HFFc6 (cell line): ENCODE results near the gene TMEM45A. TPM values are rescaled to one million over a fixed set of nuclear protein-coding genes. Genes with fewer than 3 reads are reported as not detected.

ENCODE experiments used
- DNase-seq: peaks from one replicate; pipeline ENCODE4 v3.0.0-alpha.2; 2018
- H3K27ac Mint-ChIP-seq: 2 replicates; pipeline ENCODE4 v1.8.0; 2020; ENCODE audit warnings: mild to moderate bottlenecking, mixed read lengths
- H3K27me3 Mint-ChIP-seq: 2 replicates; pipeline ENCODE4 v1.8.0; 2021; ENCODE audit warnings: mild to moderate bottlenecking, moderate library complexity, mixed read lengths; ENCODE audit not compliant: insufficient read depth
- H3K36me3 Mint-ChIP-seq: 2 replicates; pipeline ENCODE4 v1.8.0; 2021; ENCODE audit warnings: low read depth, mixed read lengths
- H3K4me1 Mint-ChIP-seq: 2 replicates; pipeline ENCODE4 v1.8.0; 2020; ENCODE audit warnings: low read depth, mixed read lengths
- H3K4me3 Mint-ChIP-seq: 2 replicates; pipeline ENCODE4 v1.8.0; 2020; ENCODE audit warnings: mild to moderate bottlenecking, moderate library complexity, mixed read lengths
- H3K9me3 Mint-ChIP-seq: 2 replicates; pipeline ENCODE4 v1.8.0; 2020; ENCODE audit warnings: mild to moderate bottlenecking, mixed read lengths
- total RNA-seq, 6 experiments: library from RNA; stranded (reverse); fragmentation: NEBNext Ultra II Directional; extraction: Animal tissue kit (Norgen Biotek cat#: 25700); gene quantifications; 2 replicates in 1 of 6; 3 replicates in 5 of 6; pipeline ENCODE4 v1.2.3, GENCODE V29; 2021
- TF ChIP-seq, protein P1 (sequence below): fragments of 200-600 bp; sonication (generic); IDR thresholded peaks from 2 replicates; pipeline ENCODE4 v1.5.0; 2021; ENCODE audit warnings: antibody characterized with exemption, mild to moderate bottlenecking

The TMEM45A gene
- total RNA-seq, 6 experiments from 2014 or later: 25.2 to 44.1 (median 28.5) TPM

DNA sequence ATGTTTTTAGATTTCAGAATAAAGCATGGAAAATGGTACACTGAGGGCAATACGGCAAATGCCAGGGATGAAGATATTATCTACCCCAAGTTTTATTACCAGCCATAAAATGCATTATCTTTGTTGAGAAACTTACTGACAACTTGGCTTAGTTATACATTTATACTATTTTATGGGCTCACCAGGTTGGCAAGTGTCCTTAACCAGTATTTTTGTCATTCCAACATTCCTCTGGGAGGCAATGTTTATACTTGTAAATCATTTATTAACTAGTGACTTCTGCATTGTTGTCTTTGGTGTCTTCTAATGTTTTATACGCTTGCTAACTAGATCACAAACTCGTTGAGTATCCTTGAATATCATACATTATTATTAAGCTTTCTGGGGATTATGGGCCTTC lies 99.0 kb downstream of the TMEM45A start:
- TF ChIP-seq, protein P1, sequence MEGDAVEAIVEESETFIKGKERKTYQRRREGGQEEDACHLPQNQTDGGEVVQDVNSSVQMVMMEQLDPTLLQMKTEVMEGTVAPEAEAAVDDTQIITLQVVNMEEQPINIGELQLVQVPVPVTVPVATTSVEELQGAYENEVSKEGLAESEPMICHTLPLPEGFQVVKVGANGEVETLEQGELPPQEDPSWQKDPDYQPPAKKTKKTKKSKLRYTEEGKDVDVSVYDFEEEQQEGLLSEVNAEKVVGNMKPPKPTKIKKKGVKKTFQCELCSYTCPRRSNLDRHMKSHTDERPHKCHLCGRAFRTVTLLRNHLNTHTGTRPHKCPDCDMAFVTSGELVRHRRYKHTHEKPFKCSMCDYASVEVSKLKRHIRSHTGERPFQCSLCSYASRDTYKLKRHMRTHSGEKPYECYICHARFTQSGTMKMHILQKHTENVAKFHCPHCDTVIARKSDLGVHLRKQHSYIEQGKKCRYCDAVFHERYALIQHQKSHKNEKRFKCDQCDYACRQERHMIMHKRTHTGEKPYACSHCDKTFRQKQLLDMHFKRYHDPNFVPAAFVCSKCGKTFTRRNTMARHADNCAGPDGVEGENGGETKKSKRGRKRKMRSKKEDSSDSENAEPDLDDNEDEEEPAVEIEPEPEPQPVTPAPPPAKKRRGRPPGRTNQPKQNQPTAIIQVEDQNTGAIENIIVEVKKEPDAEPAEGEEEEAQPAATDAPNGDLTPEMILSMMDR: no peak
- Mint-ChIP-seq H3K4me1 (peaks cover 8% of the 10 kb centered on the region), H3K4me3 (no peak overlapping the region), H3K36me3 (no peaks in the 10 kb centered on the region), H3K27me3 (peaks cover 5% of the 10 kb centered on the region; the same call in 1 of the 2 replicates), H3K27ac (no peak overlapping the region), H3K9me3 (no peaks in the 10 kb centered on the region)
- no peak for DNase-seq

DNA sequence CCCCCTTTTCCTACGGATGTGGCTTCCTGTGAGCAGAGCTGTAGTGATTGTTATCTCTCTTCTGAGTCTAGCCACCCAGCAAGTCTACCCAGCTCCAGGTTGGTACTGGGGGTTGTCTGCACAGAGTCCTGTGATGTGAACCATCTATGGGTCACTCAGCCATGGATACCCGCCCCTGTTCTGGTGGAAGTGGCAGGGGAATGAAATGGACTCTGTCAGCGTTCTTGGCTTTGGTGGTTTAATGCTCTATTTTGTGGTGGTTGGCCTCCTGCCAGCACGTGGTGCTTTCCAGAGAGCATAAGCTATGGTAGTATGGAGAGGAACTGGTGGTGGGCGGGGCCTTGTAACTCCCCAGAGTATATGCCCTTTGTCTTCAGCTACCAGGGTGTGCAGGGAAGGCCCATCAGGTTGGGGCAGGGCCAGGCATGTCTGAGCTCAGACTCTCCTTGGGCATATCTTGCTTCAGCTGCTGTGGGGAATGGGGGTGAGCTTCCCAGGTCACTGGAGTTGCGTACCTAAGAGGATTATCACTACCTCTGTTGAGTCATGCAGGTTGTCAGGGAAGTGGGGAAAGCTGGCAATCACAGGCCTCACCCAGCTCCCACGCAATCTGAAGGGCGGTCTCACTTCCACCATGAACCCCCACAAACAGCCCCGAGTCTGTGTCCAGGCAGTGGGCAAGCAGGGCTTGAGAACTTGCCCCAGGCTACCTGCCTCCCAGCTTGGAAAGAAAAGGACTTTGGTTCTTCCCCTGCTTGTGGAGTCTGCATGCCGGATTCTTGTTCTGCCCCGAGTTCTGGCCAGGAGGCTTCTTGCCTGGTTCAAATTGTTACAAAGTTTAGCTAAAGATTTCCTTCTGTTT lies 108.0 kb downstream of the TMEM45A start:
- peaks cover 16% of the 10 kb centered on the region for H3K27me3 Mint-ChIP-seq
- no peak for DNase-seq
- H3K4me3 Mint-ChIP-seq: no peak overlapping the region
- H3K27ac Mint-ChIP-seq: no peak overlapping the region
- TF ChIP-seq, protein P1: no peak
- H3K4me1 Mint-ChIP-seq: peaks cover 20% of the 10 kb centered on the region
- no peaks in the 10 kb centered on the region; the same call in 1 of the 2 replicates for H3K36me3 Mint-ChIP-seq
- H3K9me3 Mint-ChIP-seq: peaks cover 8% of the 10 kb centered on the region; the same call in 1 of the 2 replicates

DNA sequence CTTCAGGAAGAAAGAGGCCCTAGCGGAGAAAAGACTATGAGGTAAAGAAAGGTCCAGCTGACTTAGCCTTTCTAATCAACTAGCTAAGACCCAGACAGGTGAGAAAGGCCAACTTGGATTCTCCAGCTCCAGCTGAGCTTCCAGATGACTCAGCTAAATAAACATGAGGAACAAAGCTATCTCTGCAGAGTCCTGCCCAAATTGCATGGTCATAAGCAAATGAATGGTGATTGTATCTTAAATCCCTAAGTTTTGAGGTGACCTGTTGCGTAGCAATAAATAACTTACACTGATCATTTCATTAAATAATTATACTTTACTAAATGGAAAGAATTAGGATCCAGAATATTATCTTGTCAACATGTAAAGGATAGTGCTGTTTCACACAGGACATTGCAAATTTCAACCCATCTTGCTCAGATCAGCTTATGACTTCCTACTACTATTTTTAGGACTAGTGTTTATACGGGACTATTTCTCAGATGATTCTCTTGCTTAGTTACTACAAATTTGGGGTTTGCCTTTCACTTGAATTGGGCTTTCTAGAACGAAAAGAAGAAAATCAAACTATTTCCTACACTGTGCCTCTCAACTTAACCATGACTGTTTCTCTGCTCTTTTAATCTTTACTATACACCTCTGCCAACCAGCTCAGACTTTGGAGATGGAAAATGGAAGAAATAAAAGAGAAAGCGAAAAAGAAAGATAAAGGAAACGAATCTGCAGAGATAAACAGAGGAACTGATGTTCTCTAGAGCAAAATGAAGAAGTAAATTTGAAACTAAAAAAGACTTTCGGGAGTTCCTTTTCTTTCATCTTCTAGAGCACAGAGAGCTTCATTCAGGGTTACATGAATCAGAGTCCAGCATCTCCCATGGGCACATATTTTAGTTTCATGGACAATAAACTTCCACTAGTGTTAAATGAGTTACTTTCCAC lies 110.4 kb downstream of the TMEM45A start:
- H3K36me3 Mint-ChIP-seq: no peaks in the 10 kb centered on the region; the same call in 1 of the 2 replicates
- H3K4me3 Mint-ChIP-seq: peak overlapping the region; percentile 3; the same call in 1 of the 2 replicates
- H3K9me3 Mint-ChIP-seq: peaks cover 8% of the 10 kb centered on the region; the same call in 1 of the 2 replicates
- TF ChIP-seq, protein P1: no peak
- no peak for DNase-seq
- H3K4me1 Mint-ChIP-seq: peaks cover 20% of the 10 kb centered on the region
- peaks cover 16% of the 10 kb centered on the region for H3K27me3 Mint-ChIP-seq
- no peak overlapping the region for H3K27ac Mint-ChIP-seq

DNA sequence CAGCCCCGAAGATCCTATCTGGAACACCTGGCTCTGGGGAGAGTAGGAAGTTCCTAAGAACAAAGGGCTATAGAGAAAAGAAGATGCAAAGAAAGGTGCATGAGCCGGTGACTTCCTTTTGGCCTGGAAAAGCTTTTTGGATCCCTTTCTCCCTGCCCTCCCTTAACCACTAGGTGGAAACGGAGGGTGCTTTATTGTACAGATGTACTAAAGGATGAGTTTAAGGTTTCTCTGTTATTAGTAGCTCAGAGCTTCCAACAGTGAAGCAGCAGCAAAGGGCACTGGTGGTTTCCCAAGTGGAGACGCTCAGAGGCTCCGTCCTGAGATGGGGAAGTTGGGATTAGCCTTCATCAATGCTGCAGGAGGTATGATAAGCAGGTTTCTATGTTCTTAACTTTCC lies 111.0 kb downstream of the TMEM45A start:
- H3K4me1 Mint-ChIP-seq: peaks cover 20% of the 10 kb centered on the region
- peak overlapping the region; percentile 3; the same call in 1 of the 2 replicates for H3K4me3 Mint-ChIP-seq
- H3K36me3 Mint-ChIP-seq: no peaks in the 10 kb centered on the region; the same call in 1 of the 2 replicates
- peaks cover 8% of the 10 kb centered on the region; the same call in 1 of the 2 replicates for H3K9me3 Mint-ChIP-seq
- peaks cover 15% of the 10 kb centered on the region for H3K27me3 Mint-ChIP-seq
- TF ChIP-seq, protein P1: peak; percentile 72
- no peak overlapping the region for H3K27ac Mint-ChIP-seq
- peak; percentile 29 for DNase-seq

DNA sequence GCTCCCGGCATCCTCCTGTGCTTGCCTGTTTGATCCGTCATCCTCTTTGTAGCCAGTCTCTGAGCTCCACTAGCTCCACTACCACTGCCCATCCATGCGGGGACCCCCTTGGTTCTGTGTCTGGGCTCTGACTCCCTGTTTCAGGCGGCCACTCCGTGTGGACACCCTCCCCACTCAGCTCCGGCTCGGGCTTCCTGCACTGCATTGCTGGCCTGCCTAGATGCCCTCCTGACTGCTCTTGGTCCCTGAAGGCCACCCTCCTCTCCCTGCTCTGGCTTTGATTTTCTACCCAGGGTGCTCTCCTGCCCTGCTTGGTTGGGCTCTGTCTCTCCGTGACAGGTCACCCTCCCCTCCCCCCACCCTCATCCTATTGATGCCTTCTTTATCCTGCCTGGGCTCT lies 112.9 kb downstream of the TMEM45A start:
- Mint-ChIP-seq H3K4me3 (no peak overlapping the region), H3K4me1 (peaks cover 15% of the 10 kb centered on the region), H3K9me3 (no peaks in the 10 kb centered on the region), H3K27ac (no peak overlapping the region), H3K36me3 (no peaks in the 10 kb centered on the region), H3K27me3 (peaks cover 29% of the 10 kb centered on the region)
- TF ChIP-seq, protein P1: no peak
- no peak for DNase-seq
